ENCODE data around the gene SAC3D1. TPM values are rescaled to one million over a fixed set of nuclear protein-coding genes. Genes with fewer than 3 reads are reported as not detected.

The SAC3D1 gene
- total RNA-seq, 2 donors from 2014 or later: 8.9 to 33.3 TPM

Other genes with a start within 250 kb of the SAC3D1 start
- 10 to 100 TPM; 67.7 to 83.2 TPM for gene MAP4K2, start 238.0 kb upstream of the SAC3D1 start, total RNA-seq
- gene MEN1, start 230.7 kb upstream of the SAC3D1 start, total RNA-seq: 10 to 100 TPM in 1 of 2 donors, 1 to 10 TPM in 1; 9.7 to 35.1 TPM
- under 1 TPM; 0.61 to 0.76 TPM for gene CDC42BPG, start 196.6 kb upstream of the SAC3D1 start, total RNA-seq
- gene EHD1, start 162.6 kb upstream of the SAC3D1 start, total RNA-seq: 100 to 1,000 TPM in 1 of 2 donors, 10 to 100 TPM in 1; 93.1 to 123 TPM
- gene ATG2A, start 124.0 kb upstream of the SAC3D1 start, total RNA-seq: 10 to 100 TPM; 21.2 to 26.8 TPM
- gene PPP2R5B, start 116.5 kb upstream of the SAC3D1 start, total RNA-seq: 10 to 100 TPM in 1 of 2 donors, 1 to 10 TPM in 1; 2.8 to 29.9 TPM
- not detected for gene GPHA2, start 105.3 kb upstream of the SAC3D1 start, total RNA-seq
- gene MAJIN, start 69.1 kb upstream of the SAC3D1 start, total RNA-seq: under 1 TPM in 1 of 2 donors, not detected in 1; 0.45 TPM
- gene BATF2, start 44.2 kb upstream of the SAC3D1 start, total RNA-seq: not detected
- gene ARL2, start 27.1 kb upstream of the SAC3D1 start, total RNA-seq: 10 to 100 TPM; 82.6 to 96.1 TPM
- gene SNX15, start 13.8 kb upstream of the SAC3D1 start, total RNA-seq: 10 to 100 TPM; 12.5 to 14.5 TPM
- 10 to 100 TPM; 14.9 to 23.1 TPM for gene NAALADL1, start 17.3 kb downstream of the SAC3D1 start, total RNA-seq
- gene CDCA5, start 42.8 kb downstream of the SAC3D1 start, total RNA-seq: 100 to 1,000 TPM; 128 to 203 TPM
- gene ZFPL1, start 43.0 kb downstream of the SAC3D1 start, total RNA-seq: 10 to 100 TPM; 29.9 to 41.3 TPM
- gene VPS51, start 55.0 kb downstream of the SAC3D1 start, total RNA-seq: 100 to 1,000 TPM in 1 of 2 donors, 10 to 100 TPM in 1; 60.4 to 101 TPM
- 10 to 100 TPM; 20.5 to 24.3 TPM for gene TM7SF2, start 70.7 kb downstream of the SAC3D1 start, total RNA-seq
- gene ZNHIT2, start 76.5 kb downstream of the SAC3D1 start, total RNA-seq: 1 to 10 TPM; 5.6 to 10.0 TPM
- gene FAU, start 80.9 kb downstream of the SAC3D1 start, total RNA-seq: 1,000 to 10,000 TPM in 1 of 2 donors, 100 to 1,000 TPM in 1; 983 to 1,040 TPM
- gene MRPL49, start 81.1 kb downstream of the SAC3D1 start, total RNA-seq: 10 to 100 TPM; 55.3 to 92.6 TPM
- 10 to 100 TPM; 30.2 to 31.6 TPM for gene SYVN1, start 93.3 kb downstream of the SAC3D1 start, total RNA-seq
- gene SPDYC, start 129.0 kb downstream of the SAC3D1 start, total RNA-seq: not detected
- gene CAPN1, start 140.7 kb downstream of the SAC3D1 start, total RNA-seq: 100 to 1,000 TPM; 119 to 137 TPM
- gene POLA2, start 220.8 kb downstream of the SAC3D1 start, total RNA-seq: 10 to 100 TPM; 66.8 to 69.9 TPM

Measured in activated naive CD4-positive, alpha-beta T cell treated with anti-CD3 and anti-CD28 coated beads, Interleukin-2, amount 50 U/mL, for 72 hours (primary cell).